ENCODE data around the gene MPP3. TPM values are rescaled to one million over a fixed set of nuclear protein-coding genes. Genes with fewer than 3 reads are reported as not detected.

Gene MPP3
- total and polyA plus RNA-seq, 7 experiments from 2014 or later, result 0.32 to 1.4 TPM; not detected in 5

Other genes starting within 250 kb of the MPP3 start
- 1 to 10 TPM in 1 of 5 experiments, under 1 TPM in 4; 0.37 to 2.5 (median 0.54) TPM for gene MEOX1, start 171.2 kb downstream of the MPP3 start, total RNA-seq
- gene MEOX1, start 171.2 kb downstream of the MPP3 start, polyA plus RNA-seq, result 1 to 10 TPM in 1 of 2 donors, under 1 TPM in 1; 0.40 to 1.5 TPM
- gene SOST, start 74.4 kb downstream of the MPP3 start, total RNA-seq, result not detected
- gene SOST, start 74.4 kb downstream of the MPP3 start, polyA plus RNA-seq, result not detected
- gene DUSP3, start 54.2 kb downstream of the MPP3 start, total RNA-seq, result 10 to 100 TPM in 3 of 5 experiments, 1 to 10 TPM in 2; 8.5 to 31.0 (median 11.0) TPM
- gene DUSP3, start 54.2 kb downstream of the MPP3 start, polyA plus RNA-seq, result 1 to 10 TPM; 5.4 to 6.1 TPM
- gene CFAP97D1, start 52.7 kb downstream of the MPP3 start, total RNA-seq, result not detected
- gene CFAP97D1, start 52.7 kb downstream of the MPP3 start, polyA plus RNA-seq, result not detected
- not detected for gene CD300LG, start 14.0 kb upstream of the MPP3 start, total RNA-seq
- not detected for gene CD300LG, start 14.0 kb upstream of the MPP3 start, polyA plus RNA-seq
- gene MPP2, start 74.4 kb upstream of the MPP3 start, total RNA-seq, result 1 to 10 TPM in 4 of 5 experiments, under 1 TPM in 1; 0.24 to 9.3 (median 3.7) TPM
- gene MPP2, start 74.4 kb upstream of the MPP3 start, polyA plus RNA-seq, result 1 to 10 TPM; 1.3 to 2.2 TPM
- not detected for gene PPY, start 109.3 kb upstream of the MPP3 start, total RNA-seq
- gene PPY, start 109.3 kb upstream of the MPP3 start, polyA plus RNA-seq, result not detected
- gene PYY, start 120.8 kb upstream of the MPP3 start, total RNA-seq, result not detected
- gene PYY, start 120.8 kb upstream of the MPP3 start, polyA plus RNA-seq, result not detected
- 1 to 10 TPM in 2 of 5 experiments, under 1 TPM in 3; 0.19 to 1.9 (median 0.20) TPM for gene NAGS, start 171.5 kb upstream of the MPP3 start, total RNA-seq
- gene NAGS, start 171.5 kb upstream of the MPP3 start, polyA plus RNA-seq, result 1 to 10 TPM in 1 of 2 donors, under 1 TPM in 1; 0.41 to 2.6 TPM
- 10 to 100 TPM; 12.1 to 32.0 (median 30.5) TPM for gene TMEM101, start 181.8 kb upstream of the MPP3 start, total RNA-seq
- gene TMEM101, start 181.8 kb upstream of the MPP3 start, polyA plus RNA-seq, result 10 to 100 TPM; 33.8 to 36.0 TPM
- 10 to 100 TPM; 29.3 to 67.9 (median 33.2) TPM for gene LSM12, start 233.5 kb upstream of the MPP3 start, total RNA-seq
- gene LSM12, start 233.5 kb upstream of the MPP3 start, polyA plus RNA-seq, result 10 to 100 TPM; 69.5 to 72.5 TPM
- gene G6PC3, start 237.6 kb upstream of the MPP3 start, total RNA-seq, result 10 to 100 TPM in 4 of 5 experiments, 1 to 10 TPM in 1; 9.4 to 25.8 (median 13.9) TPM
- 10 to 100 TPM; 18.3 to 18.5 TPM for gene G6PC3, start 237.6 kb upstream of the MPP3 start, polyA plus RNA-seq

All from naive thymus-derived CD4-positive, alpha-beta T cell (primary cell).